DLD1 (cell line): ENCODE results near the gene C21orf58.
"Not testable (repeated sequence)": the region's sequence is repeated elsewhere in the genome, so short reads cannot be mapped to it uniquely, and the experiment has no call there.

ENCODE experiments used
- in situ Hi-C: cut with HindIII; loops from 2 replicates; pipeline ENCODE4 v1.10.0; 2017; ENCODE audit warnings: low sequenced_read_pairs

Gene C21orf58

DNA sequence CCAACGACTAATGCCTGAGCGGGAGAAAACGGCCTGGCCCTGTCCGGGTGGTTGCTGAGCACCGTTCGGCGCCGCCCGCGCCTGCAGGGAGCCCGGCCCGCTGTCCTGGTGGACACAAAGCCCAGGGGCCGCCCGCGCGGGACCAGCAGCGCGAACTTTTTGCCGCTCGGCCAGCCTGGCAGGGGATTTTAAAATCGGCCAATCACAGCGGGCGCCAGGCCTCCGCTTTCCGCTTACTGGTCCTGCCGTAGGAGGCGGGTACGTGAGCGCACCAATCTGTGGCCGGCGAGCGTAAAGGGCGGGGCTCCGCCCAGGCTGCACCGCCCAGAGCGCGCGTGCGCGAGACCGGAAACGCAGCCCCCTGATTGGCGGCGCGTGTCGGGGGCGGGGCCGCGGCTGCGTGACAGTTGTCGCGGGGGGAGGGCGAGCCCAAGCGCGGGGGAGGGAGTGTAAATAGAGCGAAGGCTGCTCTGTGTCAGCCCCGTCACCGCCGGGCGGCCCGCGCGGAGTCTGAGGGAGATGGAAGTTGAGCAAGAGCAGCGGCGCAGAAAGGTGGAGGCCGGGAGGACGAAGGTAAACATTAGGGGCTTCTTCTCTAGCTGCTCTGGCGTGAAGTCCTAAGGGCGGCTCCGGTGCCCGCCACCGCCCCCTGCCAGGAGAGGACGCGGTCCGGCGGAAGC, at the start of gene C21orf58, which contains the start of gene PCNT:
Gene C21orf58 (minus strand): TSS at position 161 of the 680 bp plus-strand sequence. CDS start 1,132 bp downstream, outside the sequence.
Gene PCNT (plus strand): TSS at position 447 of the 680 bp plus-strand sequence. CDS start 73 bp downstream, at position 520.
- in situ Hi-C loops, result no loop called here

DNA sequence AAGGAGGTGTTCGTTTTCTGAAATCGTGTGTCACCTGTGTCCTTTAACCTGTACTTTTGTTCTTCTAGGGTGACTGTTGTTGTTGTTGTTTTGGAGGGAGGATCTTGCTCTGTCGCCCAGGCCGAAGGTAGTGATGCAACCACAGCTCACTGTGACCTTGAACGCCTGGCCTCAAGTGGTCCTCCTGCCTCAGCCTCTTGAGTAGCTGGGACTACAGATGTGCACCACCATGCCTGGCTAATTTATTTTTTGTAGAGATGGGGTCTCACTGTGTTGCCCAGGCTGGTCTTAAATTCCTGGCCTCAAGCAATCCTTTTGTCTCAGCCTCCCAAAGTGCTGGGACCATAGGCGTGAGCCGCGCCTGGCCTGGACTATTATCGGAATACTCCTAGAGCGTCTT, 49.3 kb upstream of the C21orf58 start:
- in situ Hi-C loops, result not testable (repeated sequence)

GRCh38 chr21:46372014-46372485, 48.4 kb upstream of the C21orf58 start:
- in situ Hi-C loops, result no loop called here

DNA sequence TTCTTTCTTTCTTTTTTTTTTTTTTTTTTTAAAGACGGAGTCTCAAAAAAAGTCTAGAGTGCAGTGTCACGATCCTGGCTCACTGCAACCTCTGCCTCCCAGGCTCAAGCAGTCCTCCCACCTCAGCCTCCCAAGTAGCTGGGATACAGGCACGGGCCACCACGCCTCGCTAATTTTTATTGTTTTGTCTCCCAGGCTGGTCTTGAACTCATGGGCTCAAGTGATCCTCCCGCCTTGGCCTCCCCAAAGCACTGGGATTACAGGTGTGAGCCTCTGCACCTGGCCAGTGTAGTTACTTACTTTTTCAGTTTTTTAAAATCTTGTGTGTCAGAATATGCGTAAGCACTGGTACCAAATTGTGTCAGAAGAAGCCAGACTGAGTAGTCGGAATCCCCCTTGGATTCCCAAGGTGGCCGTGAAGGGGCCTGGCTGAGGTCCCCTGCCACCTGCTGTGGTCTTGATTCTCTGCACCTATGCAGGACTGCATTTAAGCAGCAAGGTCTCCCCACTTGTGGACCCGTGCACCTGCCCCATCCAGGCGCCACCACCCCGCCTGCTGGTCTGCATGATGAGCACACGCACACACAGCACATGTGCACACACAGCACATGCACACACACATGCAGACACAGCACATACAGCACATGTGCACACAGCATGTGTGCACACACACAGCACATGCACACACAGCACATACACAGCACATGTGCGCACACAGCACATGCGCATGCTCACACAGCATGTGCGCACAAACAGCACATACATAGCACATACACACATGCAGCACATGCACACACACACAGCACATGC, 47.7 kb upstream of the C21orf58 start:
- in situ Hi-C loops, result no loop called here

DNA sequence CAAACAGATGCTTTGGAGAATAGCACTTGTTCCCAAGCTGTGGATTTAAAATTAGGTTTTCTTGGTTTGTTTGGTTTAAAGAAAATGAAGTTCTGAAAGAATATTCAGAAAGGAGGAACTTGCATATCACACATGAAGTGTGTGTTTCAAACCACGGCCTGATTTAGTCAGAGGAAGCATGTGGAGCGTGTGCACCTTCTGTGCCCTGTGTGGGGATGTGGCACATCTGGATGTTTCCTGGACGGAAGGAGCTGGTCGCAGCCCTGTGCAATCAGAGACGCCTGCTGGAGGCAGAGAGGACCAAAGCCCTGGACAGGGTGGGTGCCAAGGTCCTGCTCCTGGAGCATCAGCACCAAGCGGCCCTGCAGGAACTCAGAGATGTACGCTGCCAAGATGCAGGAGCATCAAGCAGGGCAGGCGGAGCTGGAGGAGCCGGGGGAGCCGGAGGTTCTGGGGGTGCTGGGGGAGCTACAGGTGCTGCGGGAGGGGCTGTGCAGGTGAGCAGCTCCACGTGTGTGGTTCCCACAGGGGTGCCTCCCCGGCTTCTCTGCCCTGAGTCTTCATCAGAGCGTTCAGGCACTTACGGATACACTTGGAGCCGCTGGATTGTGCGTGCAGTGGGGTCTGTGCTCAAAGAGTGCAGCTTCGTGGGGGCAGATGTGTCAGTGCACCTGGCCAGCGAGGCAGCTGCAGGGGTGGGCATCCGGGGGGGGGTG, 46.0 kb upstream of the C21orf58 start:
- in situ Hi-C loops, result no loop called here

DNA sequence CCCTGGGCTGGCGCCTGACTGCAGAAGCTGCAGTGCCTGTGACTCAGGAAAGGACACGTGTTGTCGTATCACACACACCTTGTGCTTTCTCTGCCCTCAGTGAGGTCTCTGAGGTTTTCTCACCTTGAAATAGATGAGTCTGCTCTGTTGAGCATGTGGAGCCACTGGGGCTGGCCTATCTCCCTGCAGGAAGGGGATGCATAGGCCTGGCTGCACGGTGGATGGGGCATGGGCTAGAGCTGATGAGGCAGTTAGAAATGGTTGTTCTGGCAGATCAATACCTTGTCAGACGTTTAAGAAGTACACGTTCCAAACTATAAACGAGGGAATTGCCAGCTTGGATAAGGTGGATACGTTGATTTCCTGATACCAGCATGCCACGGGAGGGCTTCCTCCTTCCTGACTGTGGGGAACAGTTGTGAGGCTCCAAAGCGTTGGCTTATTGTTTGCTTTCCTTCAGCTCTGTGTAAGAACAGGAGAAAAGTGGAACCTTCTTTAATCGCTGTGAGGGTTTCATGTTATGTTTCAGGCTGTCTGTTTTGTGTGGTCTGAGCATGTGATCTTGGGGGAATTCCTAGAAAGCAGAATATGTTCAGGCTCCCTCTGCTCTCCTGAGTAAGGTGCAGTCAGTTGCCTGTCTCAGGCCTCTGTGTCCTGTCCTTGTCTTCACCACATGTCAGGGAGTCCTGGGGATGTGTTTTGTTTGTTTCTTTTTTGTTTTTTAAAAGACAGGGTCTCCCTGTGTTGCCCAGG, 45.0 kb upstream of the C21orf58 start:
- in situ Hi-C loops, result no loop called here

DNA sequence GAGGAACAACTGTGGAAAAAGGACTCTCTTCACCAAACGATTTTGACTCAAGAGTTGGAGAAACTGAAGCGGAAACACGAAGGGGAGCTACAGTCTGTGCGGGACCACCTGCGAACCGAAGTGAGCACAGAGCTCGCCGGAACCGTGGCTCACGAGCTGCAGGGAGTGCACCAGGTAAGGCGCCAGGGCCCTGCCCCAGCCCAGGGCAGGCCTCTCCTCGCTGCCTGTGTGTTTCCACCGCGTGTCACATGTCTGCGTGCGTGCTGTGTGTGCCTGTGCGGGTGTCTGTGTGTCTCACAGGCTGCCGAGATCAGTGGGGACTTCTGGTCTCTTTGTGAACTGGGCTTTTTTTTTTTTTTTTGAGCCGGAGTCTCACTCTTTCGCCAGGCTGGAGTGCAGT, 43.3 kb upstream of the C21orf58 start:
- in situ Hi-C loops, result no loop called here

DNA sequence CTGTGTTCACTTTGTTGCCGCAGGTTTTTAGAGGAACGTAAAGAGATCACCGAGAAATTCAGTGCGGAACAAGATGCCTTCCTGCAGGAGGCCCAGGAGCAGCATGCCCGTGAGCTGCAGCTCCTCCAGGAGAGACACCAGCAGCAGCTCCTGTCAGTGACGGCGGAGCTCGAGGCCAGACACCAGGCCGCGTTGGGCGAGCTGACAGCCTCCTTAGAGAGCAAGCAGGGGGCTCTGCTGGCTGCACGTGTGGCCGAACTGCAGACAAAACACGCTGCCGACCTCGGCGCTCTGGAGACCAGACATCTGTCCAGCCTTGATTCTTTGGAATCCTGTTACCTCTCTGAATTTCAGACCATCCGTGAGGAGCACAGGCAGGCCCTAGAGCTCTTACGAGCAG, 42.9 kb upstream of the C21orf58 start:
- in situ Hi-C loops, result no loop called here

- in situ Hi-C loops, result no loop called here
Observed at GRCh38 chr21:46366091-46366490, 42.4 kb upstream of the C21orf58 start.

- in situ Hi-C loops, result no loop called here
Observed at GRCh38 chr21:46363698-46364097, 40.0 kb upstream of the C21orf58 start.

DNA sequence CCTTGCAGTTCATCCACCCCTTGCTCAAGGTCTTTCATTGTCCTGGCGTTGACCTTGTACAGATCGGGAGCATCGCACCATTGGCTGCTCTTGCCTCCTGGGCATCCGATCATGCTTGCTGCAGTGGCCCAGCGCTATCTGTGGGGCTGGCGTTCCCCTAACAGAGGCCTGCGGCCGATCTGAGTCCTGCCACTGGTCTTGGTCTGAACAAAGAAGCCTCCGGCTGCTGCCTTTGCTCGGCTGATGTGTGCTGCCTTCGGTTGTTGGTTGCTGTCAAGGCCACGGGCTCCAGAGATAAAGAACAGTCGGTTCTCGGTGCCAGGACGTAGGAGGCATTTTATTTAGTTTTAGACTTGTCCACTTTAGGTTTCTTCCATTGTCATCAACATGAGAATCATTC, 39.3 kb upstream of the C21orf58 start:
- in situ Hi-C loops, result no loop called here

GRCh38 chr21:46361935-46362334, 38.3 kb upstream of the C21orf58 start:
- in situ Hi-C loops, result no loop called here

DNA sequence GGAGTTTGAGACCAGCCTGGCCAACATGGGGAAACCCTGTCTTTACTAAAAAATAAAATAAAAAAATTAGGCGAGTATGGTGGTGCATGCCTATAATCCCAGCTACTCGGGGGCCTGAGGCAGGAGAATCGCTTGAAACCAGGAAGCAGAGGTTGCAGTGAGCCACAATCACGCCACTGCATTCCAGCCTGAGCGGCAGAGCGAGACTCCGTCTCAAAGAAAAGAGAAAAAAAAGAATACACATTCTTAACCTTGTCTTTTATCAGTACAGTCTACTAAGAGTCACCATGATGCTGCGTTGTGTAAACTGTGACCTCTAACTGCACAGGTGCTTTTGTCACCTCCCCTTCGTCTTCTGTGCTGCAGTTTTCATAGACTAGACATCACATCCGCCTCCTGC, 37.5 kb upstream of the C21orf58 start:
- in situ Hi-C loops, result no loop called here

- in situ Hi-C loops, result no loop called here
Observed at GRCh38 chr21:46357684-46358425, 34.2 kb upstream of the C21orf58 start.

DNA sequence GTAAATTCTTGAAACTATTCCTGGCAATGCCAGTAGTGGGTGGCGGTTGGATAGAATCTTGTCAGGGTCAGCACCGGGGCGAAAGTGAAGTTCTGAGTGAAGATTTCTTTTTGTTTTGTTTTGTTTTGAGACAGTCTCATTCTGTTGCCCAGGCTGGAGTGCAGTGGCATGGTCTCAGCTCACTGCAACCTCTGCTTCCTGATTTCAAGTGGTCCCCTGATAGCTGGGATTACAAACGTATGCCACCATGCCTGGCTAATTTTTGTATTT, 33.6 kb upstream of the C21orf58 start:
- in situ Hi-C loops, result no loop called here

DNA sequence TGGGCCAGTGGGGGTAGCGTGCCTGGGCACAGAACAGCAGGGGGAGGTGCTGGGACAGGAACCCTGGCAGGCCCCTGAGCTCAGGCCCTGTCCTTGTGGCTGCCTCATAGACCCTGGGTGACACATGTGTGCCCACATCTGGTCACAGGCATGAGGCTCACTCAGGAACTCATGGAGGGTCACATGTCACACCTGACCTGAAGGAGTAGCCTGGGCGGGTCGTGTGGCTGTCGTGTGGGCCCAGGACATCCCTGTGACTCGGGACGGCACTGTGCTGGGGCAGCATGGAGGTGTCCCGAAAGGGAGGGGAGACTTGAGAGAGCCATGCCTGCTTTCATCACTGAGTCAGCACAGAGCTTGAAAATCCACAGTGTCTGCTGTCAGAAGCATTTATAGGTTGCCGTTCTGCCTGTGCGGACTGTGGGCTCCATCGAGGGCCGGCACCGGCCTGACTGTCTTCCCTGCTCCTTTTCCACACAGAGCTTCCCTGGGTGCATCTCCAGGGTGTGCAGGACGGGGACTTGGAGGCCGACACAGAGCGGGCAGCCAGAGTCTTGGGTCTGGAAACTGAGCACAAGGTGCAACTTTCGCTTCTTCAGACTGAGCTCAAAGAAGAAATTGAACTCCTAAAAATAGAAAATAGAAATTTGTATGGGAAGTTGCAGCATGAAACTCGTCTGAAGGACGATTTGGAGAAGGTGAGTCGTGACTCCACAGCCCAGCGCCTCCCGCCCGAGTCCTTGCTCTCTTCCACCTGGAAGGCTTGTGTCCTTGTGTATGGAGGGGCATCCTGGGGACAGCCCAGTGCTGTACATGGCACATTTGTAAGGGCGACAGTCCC, 33.0 kb upstream of the C21orf58 start:
- in situ Hi-C loops, result no loop called here

GRCh38 chr21:46356005-46356338, 32.3 kb upstream of the C21orf58 start:
- in situ Hi-C loops, result no loop called here

- in situ Hi-C loops, result no loop called here
Observed at GRCh38 chr21:46355161-46356004, 31.7 kb upstream of the C21orf58 start.

- in situ Hi-C loops, result no loop called here
Observed at GRCh38 chr21:46354518-46354917, 30.8 kb upstream of the C21orf58 start.
